ENCODE measurements around the gene ARHGAP15.

DNA sequence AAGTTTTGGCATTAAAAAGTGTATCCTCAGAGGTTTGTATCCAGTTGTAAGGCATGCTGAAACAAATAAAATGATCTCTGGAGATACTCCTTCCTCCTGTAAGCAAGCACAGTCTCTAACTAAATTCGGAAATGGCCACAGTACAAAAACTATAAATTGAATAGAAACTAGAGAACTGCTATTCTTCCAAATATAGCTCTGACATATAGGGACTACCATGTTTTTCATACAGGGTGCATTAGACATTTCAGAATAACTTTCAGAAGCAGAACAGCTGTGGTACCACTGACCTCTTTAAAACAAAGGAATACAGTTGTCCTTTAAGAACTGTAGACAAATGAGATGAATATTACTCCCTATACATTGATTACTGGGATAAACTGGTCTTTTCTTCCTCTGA is 568.5 kb downstream of the ARHGAP15 start:
- TF ChIP-seq POLR2AphosphoS5 (IDR thresholded peaks at IDR 0.05): no peak
- TF ChIP-seq, protein P1, sequence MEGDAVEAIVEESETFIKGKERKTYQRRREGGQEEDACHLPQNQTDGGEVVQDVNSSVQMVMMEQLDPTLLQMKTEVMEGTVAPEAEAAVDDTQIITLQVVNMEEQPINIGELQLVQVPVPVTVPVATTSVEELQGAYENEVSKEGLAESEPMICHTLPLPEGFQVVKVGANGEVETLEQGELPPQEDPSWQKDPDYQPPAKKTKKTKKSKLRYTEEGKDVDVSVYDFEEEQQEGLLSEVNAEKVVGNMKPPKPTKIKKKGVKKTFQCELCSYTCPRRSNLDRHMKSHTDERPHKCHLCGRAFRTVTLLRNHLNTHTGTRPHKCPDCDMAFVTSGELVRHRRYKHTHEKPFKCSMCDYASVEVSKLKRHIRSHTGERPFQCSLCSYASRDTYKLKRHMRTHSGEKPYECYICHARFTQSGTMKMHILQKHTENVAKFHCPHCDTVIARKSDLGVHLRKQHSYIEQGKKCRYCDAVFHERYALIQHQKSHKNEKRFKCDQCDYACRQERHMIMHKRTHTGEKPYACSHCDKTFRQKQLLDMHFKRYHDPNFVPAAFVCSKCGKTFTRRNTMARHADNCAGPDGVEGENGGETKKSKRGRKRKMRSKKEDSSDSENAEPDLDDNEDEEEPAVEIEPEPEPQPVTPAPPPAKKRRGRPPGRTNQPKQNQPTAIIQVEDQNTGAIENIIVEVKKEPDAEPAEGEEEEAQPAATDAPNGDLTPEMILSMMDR (IDR thresholded peaks at IDR 0.05): no peak
- no peak for TF ChIP-seq POLR2A (IDR thresholded peaks at IDR 0.05)

Measured in transverse colon (tissue), 4 donors.